Fibroblast of skin of scalp (primary cell): Measurements from ENCODE around the gene PRR11. TPM values are rescaled to one million over a fixed set of nuclear protein-coding genes. Genes with fewer than 3 reads are reported as not detected.
"Not testable (repeated sequence)": the region's sequence is repeated elsewhere in the genome, so short reads cannot be mapped to it uniquely, and the experiment has no call there.

Experiments
- DNase-seq: peaks from one replicate; pipeline ENCODE4 v3.0.0-alpha.2; 2013
- polyA plus RNA-seq, 2 experiments: library from polyadenylated mRNA; unstranded; fragments of 120-200 nt; gene quantifications; one replicate each; pipeline ENCODE4 v1.2.1, GENCODE V29; 2013; ENCODE audit not compliant: insufficient read length in 2 of 2

PRR11 gene
- polyA plus RNA-seq (2013, experiment 1 of 2; ENCODE audit: insufficient read length), result 39.4 TPM
- polyA plus RNA-seq (2013, experiment 2 of 2; ENCODE audit: insufficient read length), result 43.1 TPM

GRCh38 chr17:59155439-59156177, at the start of gene PRR11:
Gene PRR11, plus strand, starts transcription at chr17:59155746. Its CDS starts 14,007 bp downstream, at chr17:59169753.
- DNase-seq, result peak; percentile 100

GRCh38 chr17:59105852-59106462, 49.6 kb upstream of the PRR11 start:
- peak; percentile 21 for DNase-seq

GRCh38 chr17:59106463-59107305, 48.9 kb upstream of the PRR11 start, which contains the start of gene TRIM37:
Gene TRIM37, minus strand, starts transcription at chr17:59106880. Its CDS starts 419 bp downstream, at chr17:59106461.
- peak; percentile 98 for DNase-seq

DNA sequence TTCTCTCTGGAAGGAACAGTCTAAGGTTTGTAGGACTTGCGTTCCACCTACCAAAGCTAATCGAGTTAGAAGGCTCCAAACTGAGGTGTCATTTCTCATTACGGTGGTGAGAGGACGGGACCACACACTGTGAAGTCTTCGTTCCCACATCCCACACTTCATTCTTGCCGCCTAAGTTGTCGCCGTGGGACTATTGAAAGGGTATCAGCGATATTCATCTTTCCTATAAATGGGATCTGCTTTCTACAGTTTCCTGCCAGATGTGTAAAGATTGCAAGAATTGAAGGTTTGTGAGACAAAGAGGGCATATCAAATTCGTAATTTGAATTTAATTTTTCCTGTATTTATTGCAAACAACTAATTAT, 48.3 kb upstream of the PRR11 start:
- no peak for DNase-seq

- DNase-seq, result no peak
Observed at GRCh38 chr17:59108400-59109102, 47.0 kb upstream of the PRR11 start.

GRCh38 chr17:59110973-59111372, 44.6 kb upstream of the PRR11 start:
- DNase-seq, result no peak

DNA sequence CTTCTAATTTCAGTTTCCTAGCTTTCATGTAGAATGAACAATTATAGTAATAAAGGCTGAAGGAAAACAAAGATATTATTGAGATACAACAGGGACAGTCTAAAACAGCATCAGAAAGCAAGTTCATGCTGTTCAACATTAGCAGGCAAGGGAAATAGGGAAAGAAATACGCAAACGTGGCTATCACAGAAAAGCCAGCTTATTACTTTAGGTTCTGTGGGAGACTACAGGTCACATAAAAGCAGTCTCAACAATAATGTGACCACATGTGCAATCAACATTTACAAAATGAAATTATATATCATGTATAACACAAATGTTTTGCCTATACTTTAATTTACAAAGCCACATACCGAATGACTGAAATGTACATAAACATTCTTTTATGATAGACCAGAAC, 44.0 kb upstream of the PRR11 start:
- no peak for DNase-seq

GRCh38 chr17:59115474-59115873, 40.1 kb upstream of the PRR11 start:
- DNase-seq, result no peak

DNA sequence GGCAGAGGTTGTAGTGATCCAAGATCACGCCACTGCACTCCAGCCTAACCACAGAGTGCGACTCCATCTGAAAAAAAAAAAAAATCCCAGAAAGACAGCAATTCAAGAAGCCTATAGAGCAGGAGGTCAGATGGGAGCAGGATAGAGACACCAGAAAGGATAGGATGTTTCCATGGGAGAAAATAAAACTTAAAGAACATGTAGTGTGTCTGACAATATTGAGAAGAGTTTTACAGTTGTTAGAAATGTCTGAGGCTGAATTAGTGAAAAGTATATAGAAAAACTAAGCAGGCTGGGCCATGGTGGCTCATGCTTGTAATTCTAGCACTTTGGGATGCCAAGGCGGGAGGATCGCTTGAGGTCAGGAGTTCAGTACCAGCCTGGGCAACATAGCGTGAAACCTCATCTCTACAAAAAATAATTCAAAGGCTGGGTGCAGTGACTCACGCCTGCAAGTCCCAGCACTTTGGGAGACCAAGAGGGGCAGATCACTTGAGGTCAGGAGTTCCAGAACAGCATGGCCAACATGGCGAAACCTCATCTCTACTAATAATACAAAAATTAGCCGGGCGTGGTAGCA, 33.6 kb upstream of the PRR11 start:
- no peak for DNase-seq

DNA sequence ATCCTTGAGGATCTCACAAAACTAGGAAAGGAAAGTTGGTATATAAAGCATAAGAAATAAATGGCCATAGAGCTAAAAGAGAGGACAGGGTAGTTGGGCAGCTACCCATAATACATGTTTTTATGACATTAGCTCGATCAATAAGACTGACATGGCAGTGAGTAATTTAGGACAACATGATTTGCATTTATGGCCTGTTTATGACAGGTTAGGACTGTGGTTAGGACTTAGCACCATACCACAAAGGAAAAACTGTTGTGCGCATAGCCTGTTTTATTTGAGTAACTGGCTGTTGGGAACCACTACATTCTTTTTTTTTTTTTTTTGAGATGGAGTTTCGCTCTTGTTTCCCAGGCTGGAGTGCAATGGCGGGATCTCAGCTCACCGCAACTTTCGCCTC, 30.9 kb upstream of the PRR11 start:
- DNase-seq, result no peak

GRCh38 chr17:59126809-59127417, 28.6 kb upstream of the PRR11 start:
- no peak for DNase-seq

DNA sequence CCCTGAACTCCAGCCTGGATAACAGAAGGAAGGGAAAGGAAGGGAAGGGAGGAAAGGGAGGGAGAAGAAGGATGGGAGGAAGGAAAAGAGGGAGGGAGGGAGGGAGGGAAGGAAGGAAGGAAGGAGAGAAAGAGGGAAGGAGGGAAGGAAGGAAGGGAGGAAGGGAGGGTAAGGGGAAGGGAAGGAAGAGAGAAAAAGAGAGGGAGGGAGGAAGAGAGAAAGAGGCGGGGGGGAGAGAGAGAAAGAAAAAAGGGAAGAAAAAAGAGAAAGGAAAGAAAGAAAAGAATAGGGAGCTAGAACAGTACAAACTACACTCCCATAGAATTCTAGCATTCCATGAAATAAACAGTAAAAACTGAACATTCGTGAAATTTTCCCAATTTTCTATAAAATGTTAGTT, 25.7 kb upstream of the PRR11 start:
- DNase-seq, result no peak

GRCh38 chr17:59131131-59131530, 24.4 kb upstream of the PRR11 start:
- DNase-seq, result no peak

DNA sequence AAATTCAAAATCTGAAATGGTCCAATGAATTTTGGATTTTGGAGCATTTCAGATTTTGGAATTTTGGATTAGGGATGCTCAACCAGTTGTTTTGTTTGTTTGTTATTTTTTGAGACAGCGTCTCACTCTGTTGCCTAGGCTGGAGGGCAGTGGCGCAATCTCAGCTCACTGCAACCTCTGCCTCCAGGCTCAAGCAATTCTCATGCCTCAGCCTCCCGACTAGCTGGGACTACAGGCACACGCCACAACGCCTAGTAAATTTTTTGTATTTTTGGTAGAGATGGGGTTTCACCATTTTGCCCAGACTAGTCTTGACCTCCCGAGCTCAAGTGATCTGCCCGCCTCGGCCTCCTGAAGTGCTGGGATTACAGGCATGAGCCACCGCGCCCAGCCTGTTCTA, 17.2 kb upstream of the PRR11 start:
- not testable (repeated sequence) for DNase-seq

DNA sequence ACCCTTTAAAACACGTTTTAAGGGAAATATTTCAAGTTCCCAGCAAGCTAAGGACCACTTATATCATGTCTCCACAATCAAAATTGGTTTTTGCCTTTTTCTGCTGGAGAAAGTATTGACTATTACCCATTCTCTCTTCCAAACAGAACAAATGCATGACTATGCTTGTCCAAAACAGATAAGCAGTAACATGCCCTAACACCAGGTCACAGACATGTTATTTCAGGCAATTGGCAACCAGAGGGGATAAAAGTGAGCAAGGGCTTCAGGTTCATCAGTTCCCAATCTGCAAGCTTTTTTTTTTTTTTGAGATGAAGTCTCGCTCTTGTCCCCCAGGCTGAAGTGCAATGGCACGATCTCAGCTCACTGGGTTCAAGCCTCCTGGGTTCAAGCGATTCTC, 15.6 kb upstream of the PRR11 start:
- DNase-seq, result no peak

DNA sequence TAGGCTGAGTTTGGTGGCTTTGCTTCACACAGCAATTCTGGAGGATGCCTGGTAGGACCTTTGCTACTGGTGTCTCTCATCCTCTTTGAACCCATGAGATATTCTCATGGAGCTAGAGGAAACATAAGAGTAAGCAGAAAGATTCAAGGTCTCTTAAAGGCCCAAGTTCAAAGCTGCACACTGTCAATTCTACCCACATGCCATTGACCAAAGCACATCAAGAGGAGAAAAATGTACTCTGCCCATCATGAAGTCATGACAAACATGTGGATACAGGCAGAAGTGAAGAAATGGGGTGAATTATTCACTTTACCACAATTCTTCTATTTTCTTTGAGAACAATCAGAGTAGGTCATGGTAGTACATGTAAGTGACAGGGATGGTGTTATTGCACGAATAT, 13.7 kb upstream of the PRR11 start:
- DNase-seq, result no peak

DNA sequence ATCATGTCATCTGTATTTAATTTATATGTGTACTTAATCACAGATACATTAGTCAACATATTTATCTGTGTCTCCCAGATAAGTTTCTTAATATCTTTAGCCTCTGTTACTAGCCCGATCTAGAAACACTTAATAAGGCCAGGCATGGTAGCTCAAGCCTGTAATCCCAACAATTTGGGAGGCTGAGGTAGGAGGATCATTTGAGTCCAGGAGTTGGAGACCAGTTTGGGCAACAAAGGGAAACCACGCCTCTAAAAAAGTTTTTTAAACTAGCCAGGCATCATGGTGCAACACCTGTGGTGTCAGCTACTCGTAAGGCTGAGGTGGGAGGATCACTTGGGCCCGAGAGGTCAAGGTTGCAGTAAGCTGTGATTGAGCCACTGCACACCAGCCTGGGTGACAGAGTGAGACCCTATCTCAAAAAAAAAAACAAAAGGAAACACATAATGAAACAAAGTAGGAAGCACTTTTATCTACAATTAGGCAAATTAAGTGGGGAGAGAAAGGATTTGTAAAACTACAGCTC, 9.9 kb upstream of the PRR11 start:
- no peak for DNase-seq

DNA sequence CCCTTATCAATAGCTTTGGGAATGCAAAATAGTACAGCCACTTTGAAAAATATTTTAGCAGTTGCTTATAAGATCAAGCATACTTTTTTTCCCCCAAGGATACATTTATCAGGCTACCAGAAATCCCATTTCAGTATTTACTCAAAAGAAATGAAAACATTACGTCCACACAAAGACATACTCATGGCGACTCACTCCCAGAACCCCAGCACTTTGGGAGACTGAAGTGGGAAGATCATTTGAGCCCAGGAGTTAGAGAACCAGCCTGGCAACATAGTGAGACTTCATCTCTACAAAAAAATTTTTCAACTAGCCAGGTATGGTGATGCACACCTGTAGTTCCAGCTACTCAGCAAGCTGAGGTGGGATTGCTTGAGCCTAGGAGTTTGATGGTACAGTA, 6.5 kb upstream of the PRR11 start:
- peak; percentile 69 for DNase-seq

DNA sequence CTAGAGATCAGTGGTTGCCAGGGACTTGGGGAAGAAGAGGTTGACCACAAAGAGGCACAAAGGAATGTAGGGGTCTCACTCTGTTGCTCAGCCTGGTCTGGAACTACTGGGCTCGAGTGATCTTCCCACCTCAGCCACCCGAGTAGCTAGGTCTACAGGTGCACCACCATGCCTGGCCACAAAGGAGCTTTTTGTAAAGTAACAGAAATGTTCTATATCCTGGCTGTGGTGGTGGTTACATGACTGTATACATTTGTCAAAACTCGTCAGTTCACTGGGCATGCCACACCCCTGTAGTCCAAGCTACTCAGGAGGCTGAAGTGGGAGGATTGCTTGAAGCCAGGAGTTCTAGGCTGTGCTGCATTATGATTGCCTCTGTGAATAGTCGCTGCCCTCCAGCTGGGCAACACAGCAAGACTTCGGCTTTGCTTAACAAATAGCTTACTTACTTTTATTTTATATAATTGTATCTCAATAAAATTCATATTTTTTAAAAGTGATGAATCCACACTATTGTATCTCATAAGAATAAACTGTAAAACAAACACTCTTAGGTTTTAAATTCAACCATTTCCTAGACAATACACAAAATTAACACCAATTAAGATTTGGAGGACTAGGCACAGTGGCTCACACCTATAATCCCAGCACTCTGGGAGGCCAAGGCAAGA, 5.6 kb upstream of the PRR11 start:
- DNase-seq, result no peak

DNA sequence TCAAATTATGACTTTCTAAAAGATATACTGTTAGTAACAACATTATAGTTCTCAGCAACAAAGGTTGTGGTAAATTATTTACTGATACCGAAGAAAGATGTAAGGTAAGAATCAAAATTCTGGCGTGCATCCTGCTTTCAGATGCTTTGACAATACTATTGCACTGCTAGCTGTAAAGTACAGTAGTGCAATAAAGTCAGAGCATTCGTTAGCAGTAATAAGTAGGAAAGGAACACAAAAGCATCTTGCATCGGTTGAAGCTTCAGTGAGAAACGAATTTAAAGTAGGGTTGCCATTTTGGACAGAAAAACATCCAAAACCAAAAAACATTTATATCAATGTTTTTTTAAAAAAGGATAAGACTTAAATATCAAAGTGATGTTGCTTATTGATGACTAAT, 4.5 kb upstream of the PRR11 start:
- DNase-seq, result no peak

- no peak for DNase-seq
Observed at GRCh38 chr17:59151591-59151990, 4.0 kb upstream of the PRR11 start.
